Measurements from ENCODE around the gene ADRB1.

Gene ADRB1

DNA sequence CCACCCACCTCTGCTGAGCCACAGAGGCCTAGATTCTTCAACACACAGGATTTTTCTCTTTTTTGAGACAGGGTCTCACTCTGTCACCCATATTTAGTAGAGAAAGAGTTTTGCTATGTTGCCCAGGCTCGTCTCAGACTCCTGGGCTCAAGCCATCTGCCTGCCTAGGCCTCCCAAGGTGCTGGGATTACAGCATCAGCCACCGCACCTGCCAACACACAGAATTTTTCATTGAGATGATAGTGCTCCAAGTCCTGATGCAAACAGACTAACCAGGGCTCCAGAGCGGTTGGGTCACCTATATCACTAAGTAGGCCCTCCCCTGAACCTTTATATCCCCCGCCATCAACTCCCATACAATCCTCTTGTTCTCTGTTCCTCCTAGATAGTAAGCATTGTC is 24.4 kb upstream of the ADRB1 start:
- H3K27me3 Mint-ChIP-seq = peaks cover 5 to 24% of the 10 kb centered on the region in 2 donors
- H3K4me1 Mint-ChIP-seq (ENCODE audit: low read depth in 2 of 2) = peaks cover 2 to 5% of the 10 kb centered on the region in 2 donors
- H3K36me3 Mint-ChIP-seq (ENCODE audit: insufficient read depth) = no peaks in the 10 kb centered on the region
- H3K4me3 Mint-ChIP-seq = no peak overlapping the region
- DNase-seq (no peak), ATAC-seq (replicated peaks) (no peak)
- peaks cover 0 to 8% of the 10 kb centered on the region in 2 donors for H3K9me3 Mint-ChIP-seq
- no peak overlapping the region for H3K27ac Mint-ChIP-seq

DNA sequence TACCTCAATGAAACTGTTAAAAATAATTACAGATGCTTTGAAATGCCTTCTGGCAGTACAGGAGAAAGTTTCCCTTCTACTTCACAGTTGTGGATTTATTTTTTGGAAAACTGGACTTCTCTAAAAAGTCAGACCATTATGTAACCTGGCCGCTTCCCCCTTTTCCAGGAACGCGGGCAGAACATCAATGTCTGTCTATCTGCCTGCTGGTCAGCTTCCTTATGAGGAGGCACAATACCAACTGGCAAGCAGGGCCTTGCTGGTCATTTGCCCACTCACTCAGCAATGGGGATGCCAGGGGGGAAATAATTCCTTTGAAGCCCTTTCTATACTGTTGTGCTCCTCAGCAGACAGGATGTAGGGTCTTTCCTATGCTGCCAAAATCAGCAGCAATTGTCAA is 22.5 kb upstream of the ADRB1 start:
- peaks cover 15 to 16% of the 10 kb centered on the region in 2 donors for H3K4me1 Mint-ChIP-seq (ENCODE audit: low read depth in 2 of 2)
- DNase-seq (no peak), ATAC-seq (replicated peaks) (no peak)
- peaks cover 5 to 15% of the 10 kb centered on the region in 2 donors for H3K27me3 Mint-ChIP-seq
- no peaks in the 10 kb centered on the region for H3K36me3 Mint-ChIP-seq (ENCODE audit: insufficient read depth)
- H3K27ac Mint-ChIP-seq = no peak overlapping the region
- peaks cover 0 to under 1% of the 10 kb centered on the region in 2 donors for H3K9me3 Mint-ChIP-seq
- no peak overlapping the region for H3K4me3 Mint-ChIP-seq

DNA sequence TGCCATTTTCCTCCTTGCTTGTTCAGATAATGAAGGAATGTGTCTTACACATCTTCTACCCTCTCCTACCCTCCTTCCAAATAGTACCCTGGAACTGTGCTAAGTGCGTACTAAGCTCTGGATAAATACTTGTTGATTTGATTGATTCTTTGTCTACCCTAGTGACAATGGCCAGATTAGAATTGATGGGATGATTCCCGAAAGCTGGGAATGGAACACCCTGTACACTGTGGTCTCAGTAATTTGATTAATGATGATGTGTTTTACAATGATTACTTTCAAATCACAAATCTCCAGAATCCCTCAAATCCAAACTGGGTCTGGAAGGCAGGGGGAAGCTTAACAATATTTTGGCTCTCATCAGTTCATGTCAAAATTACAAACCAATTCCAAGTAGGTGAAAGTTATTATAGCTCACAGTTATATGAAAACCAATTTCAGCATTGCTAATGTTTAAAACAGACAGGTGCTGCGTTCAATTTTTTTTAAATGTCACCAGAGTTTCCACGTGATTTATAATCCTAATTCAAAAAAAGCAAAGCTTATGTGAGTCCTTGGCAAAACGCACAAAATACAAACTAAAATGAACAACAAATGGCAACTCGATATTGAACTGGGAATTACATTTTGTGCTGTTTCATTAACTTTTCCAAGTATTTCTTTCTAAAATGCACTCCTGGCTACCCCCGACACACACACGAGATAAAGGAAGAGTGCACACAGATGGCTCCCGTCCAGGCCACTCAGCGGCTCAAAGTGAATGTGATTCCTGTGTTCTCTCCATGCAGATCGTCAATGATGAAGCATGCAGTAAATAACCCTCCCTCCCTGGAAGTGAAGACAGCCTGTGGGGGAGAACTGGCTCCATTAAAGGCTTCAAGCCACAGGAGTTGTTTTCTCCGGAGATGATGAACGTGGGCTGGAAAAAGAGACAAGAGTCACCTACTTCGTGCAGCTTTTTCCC is 21.7 kb upstream of the ADRB1 start:
- DNase-seq = no peak
- ATAC-seq (replicated peaks) = no peak
- Mint-ChIP-seq H3K36me3 (ENCODE audit: insufficient read depth) (no peaks in the 10 kb centered on the region), H3K27me3 (peaks cover 5 to 15% of the 10 kb centered on the region in 2 donors), H3K4me3 (no peak overlapping the region), H3K27ac (no peak overlapping the region), H3K4me1 (ENCODE audit: low read depth in 2 of 2) (peaks cover 15 to 16% of the 10 kb centered on the region in 2 donors), H3K9me3 (no peaks in the 10 kb centered on the region)

DNA sequence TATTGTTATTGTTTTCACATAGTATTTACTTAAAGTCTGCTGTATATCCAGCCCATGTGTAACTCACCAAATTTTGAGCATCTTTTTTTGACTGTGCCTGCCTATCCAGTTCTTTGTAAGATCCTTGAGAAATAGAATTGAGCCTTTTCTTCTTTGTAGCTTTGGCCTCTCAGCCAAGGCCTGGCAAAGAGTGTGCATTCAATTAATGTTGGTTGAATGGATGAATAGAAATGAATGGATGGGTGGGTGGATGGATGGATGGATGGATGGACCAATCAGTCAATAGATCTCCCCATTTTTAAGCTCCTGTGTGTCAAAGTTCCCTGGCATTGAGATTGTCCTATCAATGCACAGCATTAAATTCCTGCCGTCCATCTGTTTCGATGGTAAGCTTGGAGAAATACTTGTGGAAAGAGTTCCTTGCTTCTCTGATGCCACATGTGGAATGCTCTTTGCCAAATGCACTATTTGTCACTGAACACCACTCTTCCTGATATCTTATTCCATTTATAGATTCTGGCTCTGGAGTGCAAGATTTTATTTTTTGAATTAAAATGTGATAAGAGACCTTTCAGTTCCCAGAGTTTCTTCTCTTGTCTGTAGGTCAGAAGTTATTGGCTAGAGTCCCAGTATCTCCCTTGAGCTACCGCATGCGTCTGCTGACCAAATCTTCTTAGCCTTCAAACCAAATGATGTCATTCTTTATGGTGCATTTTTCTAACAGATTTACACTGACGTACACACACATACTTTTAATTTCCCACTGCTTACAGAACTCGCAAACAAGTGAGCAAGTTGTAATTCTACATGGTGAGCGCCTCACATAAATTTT is 20.7 kb upstream of the ADRB1 start:
- no peak overlapping the region for H3K4me3 Mint-ChIP-seq
- peaks cover 15 to 16% of the 10 kb centered on the region in 2 donors for H3K4me1 Mint-ChIP-seq (ENCODE audit: low read depth in 2 of 2)
- peaks cover 11 to 15% of the 10 kb centered on the region in 2 donors for H3K27me3 Mint-ChIP-seq
- no peak for ATAC-seq (replicated peaks)
- no peak overlapping the region for H3K27ac Mint-ChIP-seq
- no peak for DNase-seq
- no peaks in the 10 kb centered on the region for H3K9me3 Mint-ChIP-seq
- no peaks in the 10 kb centered on the region for H3K36me3 Mint-ChIP-seq (ENCODE audit: insufficient read depth)

DNA sequence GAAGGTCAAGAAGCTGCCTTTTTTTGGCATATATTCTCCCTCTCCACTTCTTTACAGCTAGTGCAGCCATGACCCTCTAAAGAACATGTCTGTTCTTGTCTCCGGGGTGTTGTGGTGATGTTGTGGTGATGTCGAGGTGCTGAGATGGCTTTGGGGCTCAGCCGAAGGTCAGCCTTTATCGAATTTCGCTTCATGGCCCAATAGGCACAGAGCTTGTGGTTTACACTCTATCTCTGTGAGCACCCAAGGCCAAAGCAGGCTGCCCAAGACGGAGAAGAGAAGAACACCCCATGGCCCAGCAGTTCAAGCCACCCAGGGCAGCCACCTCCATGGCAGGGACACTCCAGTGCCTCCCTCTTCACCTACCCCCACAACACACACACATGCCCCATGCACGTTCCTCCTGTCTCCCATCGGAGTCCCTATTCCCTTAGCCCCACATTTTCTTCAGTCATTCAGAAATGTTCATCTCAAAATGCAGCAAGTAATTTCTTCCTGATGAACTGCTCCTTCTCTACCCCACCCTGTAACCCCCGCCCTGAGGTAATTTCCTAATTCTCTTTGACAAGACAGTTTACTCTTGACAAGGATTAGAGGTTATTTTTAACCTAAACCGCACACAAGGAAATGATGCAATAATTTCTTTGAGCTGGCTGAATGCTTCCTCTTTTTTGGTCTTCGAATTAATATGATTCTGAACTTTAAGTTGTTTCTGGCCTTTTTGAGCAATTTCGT is 18.6 kb upstream of the ADRB1 start:
- Mint-ChIP-seq H3K9me3 (no peaks in the 10 kb centered on the region), H3K4me1 (ENCODE audit: low read depth in 2 of 2) (peaks cover 19 to 22% of the 10 kb centered on the region in 2 donors), H3K4me3 (peak overlapping the region; percentile 15 to 35), H3K27me3 (peaks cover 18 to 32% of the 10 kb centered on the region in 2 donors), H3K36me3 (ENCODE audit: insufficient read depth) (no peaks in the 10 kb centered on the region), H3K27ac (peak overlapping the region in 1 of 2 donors; percentile 35)
- no peak for DNase-seq
- peak; percentile 86 for ATAC-seq (replicated peaks)

DNA sequence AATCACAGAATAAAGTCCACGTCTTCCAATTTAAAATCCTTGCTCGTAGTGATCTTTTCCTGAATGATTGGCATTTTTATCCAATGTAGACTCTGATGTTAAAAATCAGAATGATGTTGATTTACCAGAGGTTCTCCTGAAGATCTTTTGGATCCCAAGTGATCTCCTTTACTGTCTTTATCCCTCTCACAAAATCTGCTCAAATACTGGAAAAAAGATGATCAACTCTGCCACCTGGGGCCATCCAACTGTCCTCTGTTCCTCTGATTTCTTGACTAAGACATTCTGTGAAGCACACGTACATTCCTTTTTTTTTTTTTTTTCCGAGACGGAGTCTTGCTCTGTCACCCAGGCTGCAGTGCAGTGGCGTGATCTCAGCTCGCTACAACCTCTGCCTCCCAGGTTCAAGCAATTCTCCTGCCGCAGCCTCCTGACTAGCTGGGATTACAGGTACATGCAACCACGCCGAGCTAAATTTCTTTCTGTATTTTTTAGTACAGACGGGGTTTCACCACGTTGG is 18.0 kb upstream of the ADRB1 start:
- no peak for ATAC-seq (replicated peaks)
- Mint-ChIP-seq H3K27ac (peak overlapping the region; percentile 42 to 84), H3K4me1 (ENCODE audit: low read depth in 2 of 2) (peaks cover 20 to 23% of the 10 kb centered on the region in 2 donors), H3K27me3 (peaks cover 19 to 35% of the 10 kb centered on the region in 2 donors), H3K9me3 (no peaks in the 10 kb centered on the region), H3K36me3 (ENCODE audit: insufficient read depth) (no peaks in the 10 kb centered on the region), H3K4me3 (peak overlapping the region; percentile 15 to 58)
- DNase-seq = no peak

DNA sequence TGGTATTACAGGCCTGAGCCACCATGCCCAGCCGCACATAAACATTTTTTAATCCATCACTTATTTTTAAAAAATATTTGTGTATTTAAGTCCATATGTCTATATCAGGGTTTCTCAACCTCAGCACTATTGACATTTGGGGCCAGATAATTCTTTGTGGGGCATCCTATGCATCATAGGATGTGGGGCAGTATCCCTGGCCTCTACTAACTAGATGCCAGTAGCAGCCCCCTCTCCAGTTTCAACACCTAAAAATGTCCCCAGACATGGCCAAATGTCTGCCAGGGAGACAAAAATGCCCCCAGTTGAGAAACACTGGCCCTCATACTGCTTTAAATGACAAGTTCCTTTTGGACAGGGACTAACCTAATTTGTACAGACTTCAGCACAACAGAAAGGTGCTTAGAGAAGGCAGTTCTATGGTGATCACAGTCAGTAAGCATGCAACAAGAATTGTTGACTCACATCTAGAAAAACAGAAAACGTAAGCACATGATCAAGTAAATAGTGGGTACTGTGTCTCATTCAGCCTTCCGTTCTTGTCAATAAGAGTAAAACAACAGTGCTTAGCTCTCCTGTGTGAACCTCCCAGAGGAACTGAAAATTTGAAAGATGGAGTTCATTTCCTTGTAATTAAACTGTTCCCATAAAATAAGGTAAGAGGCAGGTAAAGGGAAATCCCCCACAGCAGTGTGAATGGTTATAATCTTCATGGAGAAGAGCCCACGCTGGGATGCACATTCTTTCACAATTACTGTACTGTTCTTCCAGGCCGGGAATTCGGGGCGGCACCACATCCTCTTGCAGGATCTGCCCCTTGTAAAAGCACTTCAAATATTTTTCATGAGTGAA is 17.3 kb upstream of the ADRB1 start:
- DNase-seq (no peak), ATAC-seq (replicated peaks) (no peak)
- H3K4me1 Mint-ChIP-seq (ENCODE audit: low read depth in 2 of 2) = peaks cover 20 to 23% of the 10 kb centered on the region in 2 donors
- H3K9me3 Mint-ChIP-seq = no peaks in the 10 kb centered on the region
- peak overlapping the region in 1 of 2 donors; percentile 58 for H3K4me3 Mint-ChIP-seq
- H3K27me3 Mint-ChIP-seq = peaks cover 19 to 35% of the 10 kb centered on the region in 2 donors
- peak overlapping the region; percentile 42 to 84 for H3K27ac Mint-ChIP-seq
- H3K36me3 Mint-ChIP-seq (ENCODE audit: insufficient read depth) = no peaks in the 10 kb centered on the region

DNA sequence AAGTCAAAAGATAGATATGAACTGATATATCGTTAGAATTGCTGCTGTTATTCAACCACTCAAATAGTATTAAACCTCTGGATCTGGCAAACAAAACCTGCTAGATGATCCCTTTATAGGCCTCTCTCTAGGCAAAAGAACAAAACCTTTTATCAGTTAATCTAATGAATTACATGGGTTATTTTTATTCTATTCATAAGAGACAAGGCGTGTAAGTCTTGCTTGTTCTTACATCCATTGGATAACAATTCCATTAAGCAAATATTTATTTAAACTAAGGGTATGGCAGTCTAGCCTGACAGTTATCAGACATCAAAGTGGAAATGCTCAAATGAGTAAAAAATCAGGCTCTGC is 16.6 kb upstream of the ADRB1 start:
- H3K36me3 Mint-ChIP-seq (ENCODE audit: insufficient read depth) = no peaks in the 10 kb centered on the region
- H3K27ac Mint-ChIP-seq = no peak overlapping the region
- no peak overlapping the region for H3K4me3 Mint-ChIP-seq
- peaks cover 19 to 33% of the 10 kb centered on the region in 2 donors for H3K27me3 Mint-ChIP-seq
- no peak for DNase-seq
- H3K9me3 Mint-ChIP-seq = no peaks in the 10 kb centered on the region
- H3K4me1 Mint-ChIP-seq (ENCODE audit: low read depth in 2 of 2) = peaks cover 20 to 23% of the 10 kb centered on the region in 2 donors
- ATAC-seq (replicated peaks) = no peak

DNA sequence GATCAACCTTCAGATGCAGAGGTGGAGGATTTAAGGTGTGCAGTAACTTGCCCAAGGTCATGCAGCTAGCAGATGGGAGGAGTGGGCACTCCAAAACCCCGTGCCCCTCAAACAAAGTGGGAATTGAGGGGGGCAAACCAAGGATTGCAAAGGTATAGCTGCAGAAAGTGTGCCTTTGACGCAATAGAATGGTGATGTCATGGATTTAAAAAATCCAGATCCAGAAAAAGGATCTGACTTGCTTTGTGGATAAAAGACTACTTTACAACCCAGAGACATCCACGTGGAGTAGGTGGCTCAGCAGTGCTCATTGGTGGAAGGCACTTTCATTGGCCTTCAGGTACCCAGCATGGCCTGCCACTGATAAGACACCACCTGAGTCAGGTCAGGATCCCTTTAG is 15.7 kb upstream of the ADRB1 start:
- Mint-ChIP-seq H3K9me3 (no peaks in the 10 kb centered on the region), H3K36me3 (ENCODE audit: insufficient read depth) (no peaks in the 10 kb centered on the region), H3K27me3 (peaks cover 17 to 23% of the 10 kb centered on the region in 2 donors), H3K4me3 (no peak overlapping the region), H3K4me1 (ENCODE audit: low read depth in 2 of 2) (peaks cover 20 to 23% of the 10 kb centered on the region in 2 donors), H3K27ac (no peak overlapping the region)
- no peak for ATAC-seq (replicated peaks)
- no peak for DNase-seq

DNA sequence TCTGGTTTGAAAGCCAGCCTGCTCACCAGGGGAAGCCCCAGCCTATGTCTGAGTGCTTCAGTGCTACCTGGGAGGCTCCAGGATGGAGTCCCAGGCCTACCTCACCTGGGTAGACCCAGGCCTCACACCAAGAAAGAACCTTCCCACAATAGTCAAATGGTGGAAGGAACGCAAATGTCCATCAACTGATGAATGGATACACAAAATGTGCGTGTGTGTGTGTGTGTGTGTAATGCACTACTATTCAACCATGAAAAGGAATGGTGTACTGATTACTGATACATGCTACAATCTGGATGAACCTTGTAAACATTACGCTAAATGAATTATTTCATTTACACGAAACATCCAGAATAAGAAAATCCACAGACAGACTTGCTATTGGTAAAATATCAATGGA is 15.2 kb upstream of the ADRB1 start:
- DNase-seq (no peak), ATAC-seq (replicated peaks) (no peak)
- Mint-ChIP-seq H3K4me1 (ENCODE audit: low read depth in 2 of 2) (peaks cover 20 to 23% of the 10 kb centered on the region in 2 donors), H3K9me3 (no peaks in the 10 kb centered on the region), H3K27me3 (peaks cover 14 to 22% of the 10 kb centered on the region in 2 donors), H3K27ac (no peak overlapping the region), H3K4me3 (no peak overlapping the region), H3K36me3 (ENCODE audit: insufficient read depth) (no peaks in the 10 kb centered on the region)

DNA sequence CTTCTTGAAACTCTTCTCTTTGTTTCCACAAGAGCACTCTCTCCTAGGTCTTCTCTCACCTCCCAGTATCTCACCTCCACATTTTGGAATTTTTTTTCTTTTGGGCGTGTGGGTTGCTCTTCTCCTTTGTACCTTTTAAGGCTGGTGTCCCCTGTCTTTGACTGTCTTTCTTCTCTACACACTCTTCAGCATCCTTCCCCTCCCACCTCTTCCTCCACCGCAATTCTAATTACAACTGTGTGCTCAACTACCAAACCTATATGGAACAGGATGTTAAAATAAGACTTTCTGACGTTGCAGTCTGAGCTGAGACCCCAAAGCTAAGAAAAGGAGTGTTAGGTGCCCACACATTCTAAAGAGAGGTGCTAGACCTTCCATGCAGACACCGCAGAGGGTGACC is 14.0 kb upstream of the ADRB1 start:
- peaks cover 14 to 28% of the 10 kb centered on the region in 2 donors for H3K27me3 Mint-ChIP-seq
- H3K4me1 Mint-ChIP-seq (ENCODE audit: low read depth in 2 of 2) = peaks cover 17% of the 10 kb centered on the region in 2 donors
- DNase-seq (no peak), ATAC-seq (replicated peaks) (peak; percentile 53)
- H3K27ac Mint-ChIP-seq = no peak overlapping the region
- H3K9me3 Mint-ChIP-seq = no peaks in the 10 kb centered on the region
- H3K36me3 Mint-ChIP-seq (ENCODE audit: insufficient read depth) = no peaks in the 10 kb centered on the region
- no peak overlapping the region for H3K4me3 Mint-ChIP-seq

DNA sequence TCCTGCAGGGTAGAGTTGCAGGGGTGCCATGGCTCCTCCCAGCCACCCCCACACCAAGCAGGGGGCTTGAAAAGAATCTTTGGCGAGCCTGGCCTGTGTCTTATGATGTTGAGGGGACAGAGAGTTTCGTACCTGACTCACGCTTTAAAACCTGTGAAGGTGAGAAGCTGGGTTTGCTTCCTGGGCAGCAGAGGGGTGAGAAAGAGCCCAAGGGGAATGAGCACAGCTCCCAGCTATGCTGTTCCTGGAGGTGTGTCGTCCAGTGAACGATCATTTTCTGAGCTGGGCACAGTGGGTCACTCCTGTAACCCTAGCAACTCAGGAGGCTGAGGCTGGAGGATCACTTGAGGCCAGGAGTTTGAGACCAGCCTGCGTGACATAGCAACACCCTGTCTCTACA is 13.5 kb upstream of the ADRB1 start:
- H3K9me3 Mint-ChIP-seq = no peaks in the 10 kb centered on the region
- no peaks in the 10 kb centered on the region for H3K36me3 Mint-ChIP-seq (ENCODE audit: insufficient read depth)
- no peak overlapping the region for H3K27ac Mint-ChIP-seq
- DNase-seq = no peak
- H3K27me3 Mint-ChIP-seq = peaks cover 14 to 28% of the 10 kb centered on the region in 2 donors
- H3K4me3 Mint-ChIP-seq = no peak overlapping the region
- ATAC-seq (replicated peaks) = no peak
- H3K4me1 Mint-ChIP-seq (ENCODE audit: low read depth in 2 of 2) = peaks cover 12 to 13% of the 10 kb centered on the region in 2 donors
